GM12865 (cell line): ENCODE measurements around the gene RAC3.

Experiments
- DNase-seq: peaks from one replicate; pipeline ENCODE4 v3.0.0; 2010; ENCODE audit warnings: low read depth
- H3K4me3 ChIP-seq: 2 replicates; pipeline ENCODE4 v1.5.1; 2011; ENCODE audit warnings: mild to moderate bottlenecking, low read depth, low read length, control low read depth
- CTCF ChIP-seq: IDR thresholded peaks from 2 replicates; pipeline ENCODE4 v1.5.1; 2011; ENCODE audit warnings: low read length, control low read depth, low read depth, inconsistent platforms; ENCODE audit not compliant: insufficient read depth; ENCODE audit errors: missing control alignments

Gene RAC3

GRCh38 chr17:82005701-82006348, 25.7 kb upstream of the RAC3 start:
- TF ChIP-seq CTCF: no peak
- H3K4me3 ChIP-seq: no peak overlapping the region
- no peak for DNase-seq

- DNase-seq: no peak
- H3K4me3 ChIP-seq: no peak overlapping the region
- no peak for TF ChIP-seq CTCF
Observed at GRCh38 chr17:82006468-82007227, 24.8 kb upstream of the RAC3 start.

GRCh38 chr17:82007228-82007494, 24.3 kb upstream of the RAC3 start:
- DNase-seq: no peak
- TF ChIP-seq CTCF: no peak
- H3K4me3 ChIP-seq: no peak overlapping the region

- TF ChIP-seq CTCF: no peak
- no peak overlapping the region for H3K4me3 ChIP-seq
- DNase-seq: no peak
Observed at GRCh38 chr17:82007495-82008257, 23.8 kb upstream of the RAC3 start.

GRCh38 chr17:82008258-82008940, 23.1 kb upstream of the RAC3 start:
- DNase-seq: no peak
- H3K4me3 ChIP-seq: no peak overlapping the region
- no peak for TF ChIP-seq CTCF

- no peak for TF ChIP-seq CTCF
- H3K4me3 ChIP-seq: no peak overlapping the region
- no peak for DNase-seq
Observed at GRCh38 chr17:82008941-82009405, 22.5 kb upstream of the RAC3 start.
